ENCODE measurements around the gene MYO1H. TPM values are rescaled to one million over a fixed set of nuclear protein-coding genes. Genes with fewer than 3 reads are reported as not detected.
"Not testable (repeated sequence)": the region's sequence is repeated elsewhere in the genome, so short reads cannot be mapped to it uniquely, and the experiment has no call there.

MYO1H gene
- total and polyA plus RNA-seq, 5 donors, result 0.09 to 0.88 (median 0.47) TPM

DNA sequence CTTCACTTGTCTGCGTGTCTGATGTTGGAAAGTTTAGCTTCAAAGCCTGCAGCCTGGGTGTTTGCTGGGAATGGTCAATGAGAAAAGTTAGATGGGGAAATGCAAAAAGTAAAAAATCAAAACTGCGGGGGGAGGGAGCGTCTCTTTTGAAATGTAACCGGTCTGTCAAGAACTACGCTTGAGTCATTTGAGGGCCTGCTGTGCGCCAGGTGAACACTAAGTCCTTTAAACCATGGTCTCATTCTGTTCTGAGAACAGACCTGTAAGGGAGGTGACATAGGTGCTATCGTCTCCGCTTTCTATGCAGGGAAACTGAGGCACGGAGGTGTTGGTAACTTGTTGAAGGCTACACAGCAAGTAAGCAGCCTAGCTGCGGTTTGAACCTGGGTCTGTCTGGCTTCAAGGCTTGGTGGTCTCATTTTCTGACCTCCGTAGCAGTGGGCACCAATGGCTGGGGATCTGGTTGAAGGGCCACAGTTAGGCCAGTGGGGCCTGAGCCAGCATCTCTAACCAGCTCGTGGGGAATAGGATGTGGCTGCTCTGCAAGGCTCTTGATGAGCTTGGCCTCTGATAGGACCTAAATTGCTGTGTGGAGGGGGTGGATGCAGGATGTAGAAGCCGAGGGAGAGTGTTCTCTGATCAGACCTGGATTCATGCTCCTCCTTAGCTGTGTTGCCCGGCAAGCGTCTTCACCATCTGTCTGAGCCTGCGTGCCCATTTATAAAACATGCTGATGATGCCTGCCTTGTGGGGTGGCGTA is 87.9 kb downstream of the MYO1H start:
- no peaks in the 10 kb centered on the region for H3K27me3 ChIP-seq (ENCODE audit: control insufficient read depth, insufficient read depth)
- DNase-seq, result no peak
- no peak overlapping the region for H3K27ac ChIP-seq (ENCODE audit: low read length)
- no peaks in the 10 kb centered on the region for H3K4me1 ChIP-seq (ENCODE audit: control insufficient read depth, insufficient read depth, low read length)
- H3K9me3 ChIP-seq (ENCODE audit: control insufficient read depth, low read length), result no peaks in the 10 kb centered on the region
- ATAC-seq, result no peak
- intact Hi-C loops (cut with DNase I), result loop anchor here in 2 of 4 donors (5.0 kb wide), 2 partner anchors 37 to 42 kb away; partner anchors contain the start of genes KCTD10 (in 1 of the 2) and UBE3B (in 1 of the 2)
- 79% methylated on average over 17 of the region's 17 CpGs for WGBS
- no peak overlapping the region for H3K4me3 ChIP-seq (ENCODE audit: low read length)

DNA sequence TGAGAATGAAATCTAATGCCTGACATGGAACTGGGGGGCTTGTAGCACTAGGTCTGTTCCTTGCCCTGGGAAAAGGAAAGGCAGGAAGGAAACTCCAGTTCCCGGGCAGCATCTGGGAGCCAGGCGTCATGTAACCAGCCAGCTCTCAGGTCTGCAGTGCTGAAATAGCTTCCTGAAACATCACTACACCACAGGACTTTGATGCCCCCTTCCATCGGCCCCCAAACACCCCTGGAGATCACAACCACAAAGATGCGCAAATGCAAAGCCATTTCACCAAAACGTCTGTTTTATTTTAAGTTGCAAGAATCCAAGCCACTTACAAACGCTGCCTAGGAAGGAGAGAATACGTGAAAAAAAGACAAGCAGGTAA is 88.5 kb downstream of the MYO1H start:
- intact Hi-C loops (cut with DNase I), result loop anchor here in 2 of 4 donors (5.0 kb wide), 2 partner anchors 36 to 41 kb away; partner anchors contain the start of genes KCTD10 (in 1 of the 2) and UBE3B (in 1 of the 2)
- H3K27ac ChIP-seq (ENCODE audit: low read length), result no peak overlapping the region
- no peaks in the 10 kb centered on the region for H3K4me1 ChIP-seq (ENCODE audit: control insufficient read depth, insufficient read depth, low read length)
- ATAC-seq (no peak), DNase-seq (no peak)
- WGBS, result 68% methylated on average over 7 of the region's 7 CpGs
- H3K4me3 ChIP-seq (ENCODE audit: low read length), result no peak overlapping the region
- H3K9me3 ChIP-seq (ENCODE audit: control insufficient read depth, low read length), result no peaks in the 10 kb centered on the region
- H3K27me3 ChIP-seq (ENCODE audit: control insufficient read depth, insufficient read depth), result no peaks in the 10 kb centered on the region

DNA sequence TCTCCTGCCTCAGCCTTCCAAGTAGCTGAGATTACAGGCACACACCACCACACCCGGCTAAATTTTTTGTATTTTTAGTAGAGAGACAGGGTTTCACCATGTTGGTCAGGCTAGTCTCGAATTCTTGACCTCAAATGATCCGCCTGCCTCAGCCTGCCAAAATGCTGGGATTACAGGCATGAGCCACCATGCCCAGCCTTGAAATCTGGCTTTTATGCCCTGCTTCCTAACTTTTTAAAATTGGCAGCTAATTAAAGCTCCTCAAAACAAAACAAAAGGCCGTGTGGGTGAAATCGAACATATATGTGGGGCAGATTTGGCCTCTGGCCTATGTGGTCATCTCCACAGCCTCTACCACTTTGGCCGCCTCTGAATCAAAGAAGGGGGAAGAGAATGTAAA is 91.5 kb downstream of the MYO1H start:
- Histone ChIP-seq H3K27ac (ENCODE audit: low read length) (no peak overlapping the region), H3K27me3 (ENCODE audit: control insufficient read depth, insufficient read depth) (no peaks in the 10 kb centered on the region), H3K9me3 (ENCODE audit: control insufficient read depth, low read length) (no peaks in the 10 kb centered on the region), H3K4me1 (ENCODE audit: control insufficient read depth, insufficient read depth, low read length) (no peaks in the 10 kb centered on the region), H3K4me3 (ENCODE audit: low read length) (no peak overlapping the region)
- DNase-seq (no peak), ATAC-seq (no peak)
- intact Hi-C loops (cut with DNase I), result loop anchor here in 2 of 4 donors (5.0 kb wide), 2 partner anchors 33 to 38 kb away; partner anchors contain the start of genes KCTD10 (in 1 of the 2) and UBE3B (in 1 of the 2)
- 90% methylated on average over 6 of the region's 6 CpGs for WGBS

DNA sequence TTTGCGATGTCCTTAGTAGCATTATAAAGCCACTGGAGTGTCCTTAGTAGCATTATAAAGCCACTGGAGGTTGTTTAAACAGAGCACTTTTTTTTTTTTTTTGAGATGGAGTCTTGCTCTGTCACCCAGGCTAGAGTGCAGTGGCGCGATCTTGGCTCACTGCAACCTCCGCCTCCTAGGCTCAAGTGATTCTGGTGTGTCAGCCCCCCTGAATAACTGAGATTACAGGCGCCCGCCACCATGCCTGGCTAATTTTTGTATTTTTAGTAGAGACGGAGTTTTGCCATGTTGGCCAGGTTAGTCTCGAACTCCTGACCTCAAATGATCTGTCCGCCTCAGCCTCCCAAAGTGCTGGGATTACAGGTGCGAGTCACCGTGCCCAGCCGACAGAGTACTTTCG is 92.3 kb downstream of the MYO1H start:
- not testable (repeated sequence) for H3K4me1 ChIP-seq (ENCODE audit: control insufficient read depth, insufficient read depth, low read length); H3K4me3 ChIP-seq (ENCODE audit: low read length); H3K27me3 ChIP-seq (ENCODE audit: control insufficient read depth, insufficient read depth); ATAC-seq; H3K27ac ChIP-seq (ENCODE audit: low read length); H3K9me3 ChIP-seq (ENCODE audit: control insufficient read depth, low read length)
- peak in 1 of 3 donors; percentile 5 for DNase-seq
- intact Hi-C loops (cut with DNase I), result loop anchor here in 2 of 4 donors (5.0 kb wide), 2 partner anchors 32 to 37 kb away; partner anchors contain the start of genes KCTD10 (in 1 of the 2) and UBE3B (in 1 of the 2)
- WGBS, result 96% methylated on average over 13 of the region's 13 CpGs

DNA sequence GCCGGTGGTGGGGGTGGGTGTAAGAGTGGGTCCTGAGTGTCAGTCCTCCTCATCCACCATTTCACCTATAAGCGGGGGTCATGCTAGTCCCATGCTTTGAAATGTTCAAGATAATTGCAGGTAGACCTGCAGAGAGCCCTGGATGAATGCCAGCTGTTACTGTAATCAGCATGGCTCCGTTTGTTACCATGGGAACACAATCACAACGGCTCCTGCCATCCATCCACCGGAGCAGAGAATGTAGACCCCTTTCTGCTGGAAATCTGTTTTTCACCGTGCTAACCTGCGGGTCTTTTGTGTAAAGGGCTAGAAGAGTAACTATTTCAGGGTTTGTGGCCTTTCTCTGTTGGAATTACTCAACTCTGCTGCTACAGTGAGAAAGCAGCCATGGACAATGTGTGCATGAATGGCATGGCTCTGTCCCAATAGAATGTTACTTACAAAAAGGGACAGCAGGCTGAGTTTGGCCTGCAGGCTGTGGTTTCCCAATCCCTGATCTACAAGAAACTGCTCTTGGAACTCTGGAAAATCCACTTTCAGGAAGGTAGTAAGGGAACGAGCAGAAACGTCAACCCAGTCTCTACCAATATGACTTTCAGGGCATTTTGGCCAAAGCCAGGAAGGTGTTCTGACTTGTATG is 93.3 kb downstream of the MYO1H start:
- Histone ChIP-seq H3K27ac (ENCODE audit: low read length) (no peak overlapping the region), H3K4me3 (ENCODE audit: low read length) (no peak overlapping the region), H3K9me3 (ENCODE audit: control insufficient read depth, low read length) (no peaks in the 10 kb centered on the region), H3K27me3 (ENCODE audit: control insufficient read depth, insufficient read depth) (no peaks in the 10 kb centered on the region), H3K4me1 (ENCODE audit: control insufficient read depth, insufficient read depth, low read length) (no peaks in the 10 kb centered on the region)
- DNase-seq, result no peak
- WGBS, result 58% methylated on average over 9 of the region's 9 CpGs
- intact Hi-C loops (cut with DNase I), result no loop called here
- ATAC-seq, result peak in 1 of 2 donors; percentile 22

DNA sequence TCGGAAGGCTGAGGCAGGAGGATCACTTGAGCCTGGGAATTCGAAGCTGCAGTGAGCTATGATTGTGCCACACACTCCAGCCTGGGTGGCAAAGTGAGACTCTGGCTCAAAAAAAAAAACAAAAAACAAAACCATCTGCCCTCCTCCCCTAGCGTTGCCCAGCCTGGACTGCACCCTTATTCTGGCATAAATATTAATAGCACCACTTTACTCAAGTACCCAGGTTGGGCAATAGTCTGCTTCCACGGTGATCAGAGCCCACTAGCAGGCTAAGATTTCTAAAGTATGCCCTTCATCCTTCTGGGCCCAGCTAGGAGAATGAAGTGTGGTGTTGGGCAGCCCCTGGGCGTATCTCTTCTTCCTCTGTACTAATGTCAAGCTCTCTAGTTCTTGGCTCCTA is 96.1 kb downstream of the MYO1H start:
- peak; percentile 70 to 80 for ATAC-seq
- intact Hi-C loops (cut with DNase I), result no loop called here
- Histone ChIP-seq H3K9me3 (ENCODE audit: control insufficient read depth, low read length) (no peaks in the 10 kb centered on the region), H3K27ac (ENCODE audit: low read length) (peak overlapping the region; percentile 9), H3K27me3 (ENCODE audit: control insufficient read depth, insufficient read depth) (no peaks in the 10 kb centered on the region), H3K4me1 (ENCODE audit: control insufficient read depth, insufficient read depth, low read length) (peaks cover 4% of the 10 kb centered on the region), H3K4me3 (ENCODE audit: low read length) (no peak overlapping the region)
- WGBS, result 65% methylated on average over 5 of the region's 5 CpGs
- no peak for DNase-seq

DNA sequence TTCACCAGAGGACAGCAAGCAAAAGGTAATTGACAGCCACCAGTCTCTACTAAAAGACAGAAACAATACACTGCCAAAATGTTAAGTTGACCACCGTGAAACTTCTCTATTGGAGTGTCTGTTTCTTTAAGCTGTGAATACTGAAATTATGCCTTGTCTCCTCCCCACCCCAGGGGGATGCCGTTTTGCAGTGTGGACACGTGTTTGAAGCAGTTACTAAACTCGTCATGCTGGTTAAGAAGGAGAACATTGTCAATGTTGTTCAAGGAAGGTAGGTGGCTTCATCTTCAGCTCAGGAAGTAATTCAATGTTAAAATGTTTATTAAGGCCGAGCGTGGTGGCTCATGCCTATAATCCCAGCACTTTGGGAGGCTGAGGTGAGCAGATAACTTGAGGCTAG is 96.6 kb downstream of the MYO1H start:
- WGBS, result 51% methylated on average over 6 of the region's 6 CpGs
- ATAC-seq (peak; percentile 2 to 9), DNase-seq (no peak)
- peaks cover 4% of the 10 kb centered on the region for H3K4me1 ChIP-seq (ENCODE audit: control insufficient read depth, insufficient read depth, low read length)
- H3K27me3 ChIP-seq (ENCODE audit: control insufficient read depth, insufficient read depth), result no peaks in the 10 kb centered on the region
- intact Hi-C loops (cut with DNase I), result no loop called here
- H3K9me3 ChIP-seq (ENCODE audit: control insufficient read depth, low read length), result no peaks in the 10 kb centered on the region
- H3K4me3 ChIP-seq (ENCODE audit: low read length), result no peak overlapping the region
- peak overlapping the region; percentile 9 for H3K27ac ChIP-seq (ENCODE audit: low read length)

DNA sequence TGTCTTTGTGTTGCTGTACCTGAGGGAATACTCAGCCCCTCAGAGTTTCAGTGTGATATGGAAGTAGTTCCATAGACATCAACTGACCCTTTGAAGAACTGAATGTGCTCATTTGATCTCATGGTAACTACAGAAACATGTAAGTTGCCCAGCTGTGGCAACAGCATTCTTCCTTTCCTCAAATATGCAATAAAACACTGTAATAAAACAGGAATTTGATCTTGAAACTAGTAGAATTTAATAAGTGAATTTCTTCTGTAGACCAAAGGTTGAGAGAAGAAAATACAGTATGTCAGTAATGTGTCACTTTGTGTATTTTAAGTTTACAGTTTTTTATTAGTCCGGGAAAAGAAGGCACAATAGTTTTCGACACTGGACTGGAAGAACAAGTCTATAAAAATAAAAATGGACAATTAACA is 97.5 kb downstream of the MYO1H start:
- Histone ChIP-seq H3K27ac (ENCODE audit: low read length) (no peak overlapping the region), H3K9me3 (ENCODE audit: control insufficient read depth, low read length) (no peaks in the 10 kb centered on the region), H3K4me3 (ENCODE audit: low read length) (no peak overlapping the region), H3K4me1 (ENCODE audit: control insufficient read depth, insufficient read depth, low read length) (peaks cover 4% of the 10 kb centered on the region), H3K27me3 (ENCODE audit: control insufficient read depth, insufficient read depth) (no peaks in the 10 kb centered on the region)
- intact Hi-C loops (cut with DNase I), result no loop called here
- DNase-seq, result no peak
- no peak for ATAC-seq
- WGBS, result 90% methylated on average over 2 of the region's 2 CpGs

DNA sequence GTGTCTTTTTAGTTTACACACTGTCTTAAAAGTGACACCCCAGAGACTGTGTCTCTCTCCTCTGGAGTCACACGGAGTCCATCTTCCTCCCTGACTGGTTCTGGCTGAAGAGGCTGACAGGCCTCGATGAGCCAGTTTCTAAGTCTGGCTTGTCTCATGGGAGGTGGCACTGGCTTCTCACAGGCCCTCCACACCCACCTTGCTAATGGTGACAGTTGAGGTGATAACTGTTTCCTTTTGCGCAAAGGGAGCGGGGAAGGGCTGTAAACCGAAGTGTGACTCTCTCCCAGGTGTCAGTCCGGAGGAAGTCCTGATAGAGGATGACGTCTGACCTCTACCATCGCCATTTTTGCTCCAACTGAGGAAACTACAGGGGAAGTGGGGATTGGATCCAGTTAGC is 99.2 kb downstream of the MYO1H start:
- Histone ChIP-seq H3K9me3 (ENCODE audit: control insufficient read depth, low read length) (no peaks in the 10 kb centered on the region), H3K27ac (ENCODE audit: low read length) (no peak overlapping the region)

DNA sequence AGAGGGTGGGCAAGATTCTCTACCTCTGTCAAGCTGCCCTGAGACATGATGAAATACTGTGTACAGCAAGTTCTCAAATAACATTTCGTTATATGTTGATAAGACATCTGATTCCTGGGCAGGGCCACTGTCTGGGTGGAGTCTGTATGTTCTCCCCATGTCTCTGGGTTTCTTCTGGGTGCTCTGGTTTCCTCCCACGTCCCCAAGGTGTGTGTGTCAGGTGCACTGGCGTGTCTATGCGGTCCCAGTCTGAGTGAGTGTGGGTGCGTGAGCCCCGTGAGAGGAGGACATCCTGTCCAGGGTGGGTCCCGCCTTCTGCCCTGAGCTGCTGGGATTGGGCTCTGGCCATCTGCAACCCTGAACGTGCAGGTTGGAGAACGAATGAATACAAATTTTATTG is 99.8 kb downstream of the MYO1H start:
- WGBS, result 78% methylated on average over 9 of the region's 9 CpGs

More for the DNA sequence above, 99.2 kb downstream of the MYO1H start:
- no peak overlapping the region for H3K4me3 ChIP-seq (ENCODE audit: low read length)
- peak in 1 of 3 donors; percentile 28 for DNase-seq
- peak; percentile 50 to 57 for ATAC-seq
- H3K27me3 ChIP-seq (ENCODE audit: control insufficient read depth, insufficient read depth), result no peaks in the 10 kb centered on the region
- H3K4me1 ChIP-seq (ENCODE audit: control insufficient read depth, insufficient read depth, low read length), result peaks cover 4% of the 10 kb centered on the region
- WGBS, result 58% methylated on average over 8 of the region's 8 CpGs
- intact Hi-C loops (cut with DNase I), result no loop called here

DNA sequence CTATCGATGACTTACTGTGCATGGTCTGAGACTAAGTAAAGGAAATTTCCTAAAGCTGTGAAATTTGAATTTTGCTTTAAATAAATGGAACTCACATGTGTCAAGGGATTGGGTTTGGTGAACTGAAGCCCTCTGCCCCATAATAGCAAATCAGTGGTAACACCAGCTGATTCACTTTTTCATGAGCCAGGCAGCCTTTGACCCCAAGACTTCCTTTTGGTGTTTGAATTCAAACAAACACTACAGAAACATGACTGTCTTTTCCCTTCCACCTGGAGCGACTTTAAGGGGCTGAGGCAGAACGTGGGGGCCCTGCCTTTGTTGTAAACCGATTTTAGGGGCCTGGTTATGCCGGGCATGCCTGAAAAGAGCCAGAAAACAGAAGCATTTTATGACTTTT is 100.6 kb downstream of the MYO1H start:
- H3K27ac ChIP-seq (ENCODE audit: low read length), result no peak overlapping the region
- ATAC-seq (no peak), DNase-seq (no peak)
- WGBS, result 85% methylated on average over 5 of the region's 5 CpGs
- no peak overlapping the region for H3K4me3 ChIP-seq (ENCODE audit: low read length)
- no peaks in the 10 kb centered on the region for H3K27me3 ChIP-seq (ENCODE audit: control insufficient read depth, insufficient read depth)
- intact Hi-C loops (cut with DNase I), result no loop called here
- H3K4me1 ChIP-seq (ENCODE audit: control insufficient read depth, insufficient read depth, low read length), result peaks cover 4% of the 10 kb centered on the region
- no peaks in the 10 kb centered on the region for H3K9me3 ChIP-seq (ENCODE audit: control insufficient read depth, low read length)

More for the DNA sequence above, 99.8 kb downstream of the MYO1H start:
- Histone ChIP-seq H3K9me3 (ENCODE audit: control insufficient read depth, low read length) (no peaks in the 10 kb centered on the region), H3K27me3 (ENCODE audit: control insufficient read depth, insufficient read depth) (no peaks in the 10 kb centered on the region), H3K27ac (ENCODE audit: low read length) (peak overlapping the region; percentile 53), H3K4me1 (ENCODE audit: control insufficient read depth, insufficient read depth, low read length) (peaks cover 4% of the 10 kb centered on the region), H3K4me3 (ENCODE audit: low read length) (no peak overlapping the region)
- peak in 1 of 2 donors; percentile 5 for ATAC-seq
- DNase-seq, result no peak
- intact Hi-C loops (cut with DNase I), result no loop called here

Data from right cardiac atrium (tissue), 5 donors.